Dedifferentiated amniotic fluid mesenchymal stem cell (primary cell): ENCODE data around the gene PFKM.
A peak's percentile ranks its signal among the peaks of the same experiment; 100 is the strongest.

Source experiments
- DNase-seq: peaks from one replicate; pipeline ENCODE4 v3.0.0-alpha.2; 2016; ENCODE audit errors: extremely low spot score

The PFKM gene

GRCh38 chr12:48187916-48188695 lies 68.9 kb downstream of the PFKM start:
- DNase-seq, result no peak

GRCh38 chr12:48189331-48190125 lies 70.4 kb downstream of the PFKM start:
- DNase-seq, result peak; percentile 79

- DNase-seq, result no peak
These were observed 71.9 kb downstream of the PFKM start for GRCh38 chr12:48191096-48191495.

DNA sequence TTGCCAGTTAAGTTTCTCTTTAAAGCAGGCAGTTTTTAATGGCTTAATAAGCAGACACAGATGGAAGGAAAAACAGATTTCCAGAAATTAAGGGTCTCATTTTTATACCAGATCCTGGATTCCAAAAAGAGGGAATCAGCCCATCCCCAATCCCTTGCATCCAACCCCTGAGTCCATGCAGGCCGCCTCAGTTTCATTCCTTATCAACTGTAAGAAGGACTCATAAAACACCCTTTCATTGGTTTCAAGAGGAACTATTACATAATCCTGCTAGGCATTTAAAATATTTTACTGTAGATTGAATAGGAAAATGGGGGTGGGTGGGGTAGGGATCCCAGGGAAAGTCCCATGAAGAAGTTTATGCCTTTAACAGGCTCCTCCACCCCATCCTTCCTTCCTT lies 73.7 kb downstream of the PFKM start:
- no peak for DNase-seq

- no peak for DNase-seq
These were observed 74.5 kb downstream of the PFKM start for GRCh38 chr12:48193623-48194022.

DNA sequence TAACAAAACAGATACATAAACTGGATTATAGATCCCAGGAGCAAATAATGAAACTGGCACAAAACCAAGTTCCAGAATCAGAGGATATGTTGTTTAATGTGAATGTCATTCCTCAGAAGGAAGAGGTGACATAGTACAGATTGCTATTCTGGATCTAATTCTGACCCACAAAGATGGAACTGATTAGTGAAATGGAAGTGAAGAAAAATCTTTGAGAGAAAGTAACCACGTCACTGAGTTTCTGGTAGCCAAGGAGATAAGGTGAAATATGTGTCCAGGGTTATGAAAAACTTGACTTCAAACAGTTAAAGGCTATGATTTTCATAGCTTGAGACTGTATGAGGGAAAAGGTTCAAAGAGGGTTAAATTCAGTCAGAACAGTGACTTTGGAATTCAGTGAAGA lies 75.6 kb downstream of the PFKM start:
- no peak for DNase-seq
